HG03064 (cell line): Measurements from ENCODE around the gene PRG2.
A peak's percentile ranks its signal among the peaks of the same experiment; 100 is the strongest.
"Not testable (repeated sequence)": the region's sequence is repeated elsewhere in the genome, so short reads cannot be mapped to it uniquely, and the experiment has no call there.

Experiments
- ATAC-seq: cut with Tn5 transposase; IDR thresholded peaks from one replicate; pipeline ENCODE4 v1.9.1; 2021; ENCODE audit warnings: low read depth; ENCODE audit not compliant: unreplicated experiment

PRG2 gene

DNA sequence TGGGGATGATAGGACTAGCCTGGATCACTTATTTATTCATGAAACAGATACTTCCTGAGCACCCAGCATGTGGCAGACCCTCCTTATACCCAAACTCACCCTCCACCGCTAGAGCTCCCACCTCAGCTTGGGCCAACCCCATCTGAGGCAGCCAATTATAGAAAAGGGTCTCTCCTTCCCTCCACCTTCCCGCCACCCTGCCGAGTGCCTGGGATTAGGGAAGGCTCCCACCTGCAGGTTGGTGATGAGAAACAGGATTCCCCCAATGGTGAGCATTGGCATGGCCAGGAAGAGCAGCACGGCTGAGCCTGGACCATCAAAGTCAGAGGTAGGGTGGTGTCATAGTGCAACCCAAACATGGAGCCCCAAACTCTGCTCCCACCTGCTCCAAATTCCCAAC is 30.6 kb upstream of the PRG2 start:
- no peak for ATAC-seq

DNA sequence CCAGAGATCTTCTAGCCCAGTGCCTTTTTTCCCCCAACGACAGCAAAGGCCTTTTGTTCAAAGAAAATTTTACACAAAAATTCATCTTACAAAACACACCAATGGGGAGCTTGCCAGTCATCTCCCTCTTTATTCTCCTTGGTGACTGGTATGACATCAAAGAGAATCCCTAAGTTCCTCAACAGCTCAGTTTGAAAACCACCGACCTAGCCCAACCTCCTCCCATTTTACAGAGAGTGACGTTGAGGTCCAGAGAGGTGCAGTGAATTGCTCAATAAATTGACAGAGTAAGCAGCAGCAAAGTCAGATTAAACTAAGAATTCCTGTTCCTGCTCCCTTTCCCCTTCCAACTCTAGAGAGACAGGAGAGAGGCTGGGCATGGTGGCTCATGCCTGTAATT is 28.7 kb upstream of the PRG2 start:
- no peak for ATAC-seq

DNA sequence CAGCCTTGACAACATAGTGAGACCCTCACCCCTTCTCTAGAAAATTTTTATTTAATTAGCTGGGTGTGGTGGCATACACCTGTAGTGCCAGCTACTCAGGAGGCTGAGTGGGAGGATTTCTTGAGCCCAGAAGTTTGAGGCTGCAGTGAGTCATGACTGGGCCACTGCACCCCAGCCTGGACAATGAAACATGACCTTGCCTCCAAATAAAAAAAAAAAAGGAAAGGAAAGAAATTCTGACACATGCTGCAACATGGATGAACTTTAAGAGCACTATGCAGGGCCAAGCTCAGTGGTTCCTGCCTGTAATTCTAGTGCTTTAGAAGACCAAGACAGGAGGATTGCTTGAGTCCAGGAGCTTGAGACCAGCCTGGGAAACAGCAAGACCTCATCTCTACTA is 27.7 kb upstream of the PRG2 start:
- no peak for ATAC-seq

DNA sequence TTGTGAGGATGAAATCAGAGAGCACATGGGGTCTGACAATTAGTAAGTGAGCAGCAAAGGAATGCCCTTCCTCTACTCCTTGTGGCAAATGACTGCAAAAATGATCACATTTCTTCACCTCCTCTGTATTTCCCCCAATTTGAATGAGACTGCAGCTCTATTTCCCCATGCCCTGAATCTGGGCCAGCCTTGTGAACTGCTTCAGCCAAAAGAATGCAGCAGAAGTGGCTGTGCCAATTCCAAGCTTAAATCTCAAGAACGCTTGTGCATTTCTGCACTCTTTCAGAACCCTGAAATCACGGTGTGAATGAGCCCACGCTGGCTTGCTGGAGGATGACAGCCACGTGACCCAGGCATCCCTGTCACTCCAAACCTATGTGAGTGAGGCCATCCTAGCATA is 26.6 kb upstream of the PRG2 start:
- ATAC-seq: no peak

DNA sequence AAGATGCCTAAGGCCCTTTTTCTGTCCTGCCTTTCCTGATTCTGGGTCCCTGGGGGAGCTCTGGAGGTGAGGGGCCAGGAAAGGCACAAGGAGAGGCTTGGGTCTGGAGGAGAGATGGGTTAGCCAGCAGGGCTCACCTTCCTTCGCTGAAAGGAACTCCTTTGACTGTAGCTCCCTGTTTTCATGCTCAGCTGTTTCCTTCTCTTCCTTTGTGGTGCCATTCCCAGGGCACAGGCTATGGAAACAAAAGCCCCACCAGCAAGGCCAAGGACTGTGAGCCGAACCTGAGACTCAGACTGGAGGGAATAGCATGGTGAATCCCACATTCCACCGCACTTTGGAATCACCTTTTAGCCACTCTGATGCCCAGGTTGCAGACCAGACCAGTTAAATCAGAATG is 26.0 kb upstream of the PRG2 start:
- ATAC-seq: no peak

DNA sequence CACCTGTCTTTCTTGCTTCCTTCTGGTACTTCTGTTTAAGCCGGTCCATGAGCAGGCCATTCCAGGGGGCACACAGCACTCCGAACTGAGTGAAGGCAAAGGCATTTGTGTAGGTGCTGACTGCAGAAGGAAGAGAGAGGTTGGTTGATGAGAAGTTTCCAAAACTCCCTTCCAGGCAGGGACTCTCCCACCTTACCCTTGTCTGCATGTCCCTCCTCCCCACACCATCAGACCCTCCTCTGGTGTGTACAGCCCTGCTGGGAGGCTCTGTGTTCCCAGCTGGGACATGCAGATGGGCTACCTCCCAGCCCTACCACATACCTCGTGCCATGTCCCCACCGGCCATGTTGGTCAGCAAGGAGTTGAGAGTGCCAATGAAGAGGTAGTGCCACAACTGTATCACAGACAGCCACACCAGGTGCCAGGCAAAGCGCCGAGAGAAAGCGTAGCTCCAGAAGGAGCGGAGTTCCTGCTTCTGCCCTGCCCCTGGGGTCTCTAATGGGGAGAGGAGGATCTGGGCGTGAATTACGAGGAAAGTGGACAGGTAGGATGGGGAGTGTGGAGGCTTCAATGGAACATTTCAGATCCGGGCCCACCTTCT is 24.3 kb upstream of the PRG2 start:
- ATAC-seq: no peak

DNA sequence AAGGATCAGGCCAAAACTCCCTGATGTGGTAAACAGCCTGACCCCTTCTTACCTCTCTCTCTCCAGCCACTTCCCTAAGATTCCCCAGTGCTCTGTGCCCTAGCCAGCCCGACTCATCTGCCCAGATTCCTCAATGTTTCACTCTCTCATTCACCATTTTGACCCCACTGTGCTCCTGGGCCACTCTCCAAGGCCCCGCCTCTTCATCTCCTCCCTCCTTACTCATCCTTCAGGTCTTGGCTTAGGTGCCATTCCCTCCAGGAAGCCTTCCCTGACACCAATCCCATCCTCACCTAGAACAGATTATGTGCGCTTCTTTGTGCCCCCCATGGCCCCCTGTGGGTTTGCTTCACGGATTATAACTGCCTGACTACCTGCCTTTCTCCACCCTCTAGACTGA is 23.2 kb upstream of the PRG2 start:
- ATAC-seq: no peak

DNA sequence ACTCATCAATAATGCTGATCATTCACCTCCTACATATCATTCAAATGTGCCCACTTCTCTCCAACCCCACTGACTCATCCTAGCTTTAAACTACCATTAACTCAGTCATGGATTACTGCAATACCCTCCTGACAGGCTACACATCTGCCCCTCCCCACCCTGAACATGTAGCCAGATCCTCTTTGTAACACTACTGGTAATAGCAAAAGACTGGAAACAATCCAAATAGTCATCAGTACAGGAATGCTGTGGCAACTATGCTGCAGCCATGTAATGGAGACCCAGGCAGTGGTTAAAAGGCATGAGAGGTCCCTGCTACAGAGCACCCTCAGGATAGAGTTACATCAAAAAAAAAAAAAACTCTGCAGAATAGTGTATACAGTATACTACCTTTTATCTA is 19.8 kb upstream of the PRG2 start:
- ATAC-seq: no peak

DNA sequence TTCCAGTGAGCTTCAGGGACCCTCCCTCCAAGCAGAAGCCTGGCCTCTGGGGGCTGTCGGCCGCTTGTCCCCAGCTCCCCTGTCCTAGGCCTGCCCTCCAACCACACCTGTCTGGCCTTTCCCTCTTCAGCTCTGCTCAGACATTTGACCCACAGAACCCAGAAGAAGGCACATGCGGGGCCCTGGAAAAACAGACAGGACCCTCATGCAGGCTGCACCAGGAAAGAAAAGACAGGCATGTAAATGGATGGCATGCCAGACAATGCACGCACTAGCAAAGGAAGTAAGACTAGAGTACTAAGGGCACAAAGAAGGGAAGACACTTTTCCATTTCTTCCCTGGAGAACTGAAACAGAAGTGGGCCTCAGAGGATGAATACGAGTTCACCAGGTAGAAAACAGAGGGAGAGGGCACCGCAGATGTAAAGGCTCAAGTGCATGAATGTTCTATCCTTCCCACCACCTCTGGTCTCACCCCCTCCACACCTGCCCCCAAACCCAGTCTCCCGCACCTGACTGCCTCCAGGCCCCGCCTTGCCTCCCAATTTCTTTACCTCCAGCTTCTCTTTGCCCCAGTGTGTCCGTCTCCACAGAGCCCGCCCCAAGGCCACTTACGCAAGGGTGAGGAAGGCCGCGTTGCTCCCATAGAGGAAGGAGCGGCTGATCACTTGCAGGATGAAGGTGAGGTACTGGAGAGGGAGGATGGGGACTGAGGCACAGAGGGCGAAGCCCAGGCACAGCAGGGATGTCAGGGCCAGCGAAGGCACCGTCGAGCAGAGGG is 19.1 kb upstream of the PRG2 start:
- no peak for ATAC-seq

DNA sequence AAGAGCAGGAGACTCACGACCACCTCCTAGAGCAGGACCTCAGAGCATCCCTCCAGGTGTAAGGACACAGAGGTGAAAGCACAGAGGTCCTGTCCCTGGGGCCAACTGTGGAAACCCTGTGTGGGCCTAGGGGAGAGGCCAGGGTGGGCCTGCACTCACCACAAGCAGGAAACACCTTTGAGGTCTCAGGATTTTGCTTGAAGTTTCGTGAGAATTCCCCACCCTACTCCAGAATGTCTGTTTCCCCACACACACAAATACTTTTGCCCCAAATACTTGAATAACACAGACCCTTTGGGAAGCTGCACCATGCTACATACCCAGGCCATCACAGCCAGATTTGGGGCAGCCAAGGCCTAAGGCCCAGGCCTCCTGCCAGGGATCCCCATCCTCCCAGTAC is 18.3 kb upstream of the PRG2 start:
- no peak for ATAC-seq

DNA sequence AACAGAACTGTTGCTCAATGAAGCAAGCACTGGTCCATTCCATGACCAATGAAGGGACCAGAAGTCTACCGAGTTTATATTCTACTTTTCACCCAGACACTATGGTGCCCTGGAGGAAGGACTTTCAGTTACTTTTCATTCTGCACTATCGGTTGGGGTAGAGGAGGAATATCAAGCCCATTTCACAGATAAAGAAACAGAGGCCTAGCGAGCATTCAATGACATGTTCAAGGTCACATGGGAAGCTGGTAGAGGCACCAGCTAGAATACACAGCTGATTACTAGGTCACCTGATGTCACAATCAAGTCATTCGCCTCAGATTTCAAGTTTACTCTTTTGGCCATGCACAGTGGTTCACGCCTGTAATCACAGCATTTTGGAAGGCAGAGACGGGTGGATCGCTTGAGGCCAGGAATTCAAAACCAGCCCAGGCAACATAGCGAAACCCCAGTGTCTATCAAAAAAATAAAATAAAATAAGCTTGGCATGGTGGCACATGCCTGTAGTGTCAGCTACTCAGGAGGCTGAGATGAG is 17.6 kb upstream of the PRG2 start:
- no peak for ATAC-seq

DNA sequence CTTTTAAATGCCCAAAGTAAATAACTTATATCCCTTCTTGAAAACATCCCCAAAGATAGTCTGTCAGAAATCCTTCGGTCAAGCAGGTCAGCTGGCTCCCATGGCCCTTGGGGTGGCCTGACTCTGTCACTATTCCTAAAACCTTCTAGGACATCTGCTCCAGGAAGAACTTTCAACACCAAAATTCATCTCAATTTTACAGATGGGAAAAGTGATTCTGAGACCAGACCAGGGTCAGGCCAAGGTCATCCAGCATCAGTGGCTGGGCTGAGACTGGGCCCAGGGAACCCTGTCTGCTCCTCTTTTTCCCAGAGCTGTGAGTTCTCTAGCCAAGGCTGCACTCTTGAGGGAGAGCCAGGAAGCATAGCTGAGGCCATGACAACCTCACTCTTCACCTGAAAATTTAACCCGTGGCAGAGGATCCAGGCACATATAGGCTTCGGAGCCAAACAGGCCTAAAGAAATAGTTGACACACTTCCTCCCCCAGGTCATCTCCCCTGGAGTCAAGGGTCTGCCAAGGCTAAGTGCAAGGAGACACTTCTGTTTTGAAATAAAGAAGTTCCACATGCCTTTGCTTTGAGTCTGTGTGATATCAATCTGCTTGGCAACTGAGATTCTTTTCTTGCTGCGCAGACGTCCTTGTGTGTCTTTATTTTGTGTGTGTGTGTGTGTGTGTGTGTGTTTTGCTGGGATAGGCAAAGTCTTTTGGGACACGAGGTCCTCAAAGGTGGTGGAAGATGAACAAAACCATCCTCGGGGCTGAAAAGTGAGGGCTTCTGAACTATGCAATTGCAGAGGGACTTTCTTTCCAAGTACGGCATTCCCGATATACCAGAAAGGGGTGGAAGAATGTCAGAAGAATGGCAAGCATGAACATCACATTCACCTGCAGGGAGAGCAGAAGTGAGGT is 16.8 kb upstream of the PRG2 start:
- no peak for ATAC-seq

DNA sequence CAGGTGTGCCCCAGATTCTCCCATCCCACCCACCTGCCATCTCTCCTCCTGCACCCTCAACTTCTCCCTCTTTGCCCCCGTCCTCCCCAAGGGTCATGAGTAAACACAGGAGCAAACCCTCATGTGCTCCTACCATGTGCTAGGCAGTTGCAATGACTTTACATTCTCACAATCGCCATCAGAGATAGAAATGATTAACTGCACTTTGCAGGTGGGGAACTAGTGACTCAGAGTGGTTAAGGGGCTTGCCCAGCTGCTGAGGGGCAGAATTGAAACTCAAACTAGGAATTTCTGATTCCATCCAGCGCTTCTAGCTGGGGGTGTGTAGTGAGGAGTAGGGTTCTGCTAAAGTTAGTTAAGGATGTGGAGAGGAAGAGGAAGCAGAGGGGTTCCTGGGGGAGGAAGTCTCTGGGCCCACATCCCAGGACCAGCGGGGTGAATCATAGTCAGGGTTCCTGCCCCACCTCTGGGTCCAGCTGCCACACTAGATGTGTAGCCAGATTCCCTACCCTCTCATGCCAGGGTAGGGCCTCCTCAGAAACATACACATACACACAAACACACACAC is 16.0 kb upstream of the PRG2 start:
- ATAC-seq: peak; percentile 83

DNA sequence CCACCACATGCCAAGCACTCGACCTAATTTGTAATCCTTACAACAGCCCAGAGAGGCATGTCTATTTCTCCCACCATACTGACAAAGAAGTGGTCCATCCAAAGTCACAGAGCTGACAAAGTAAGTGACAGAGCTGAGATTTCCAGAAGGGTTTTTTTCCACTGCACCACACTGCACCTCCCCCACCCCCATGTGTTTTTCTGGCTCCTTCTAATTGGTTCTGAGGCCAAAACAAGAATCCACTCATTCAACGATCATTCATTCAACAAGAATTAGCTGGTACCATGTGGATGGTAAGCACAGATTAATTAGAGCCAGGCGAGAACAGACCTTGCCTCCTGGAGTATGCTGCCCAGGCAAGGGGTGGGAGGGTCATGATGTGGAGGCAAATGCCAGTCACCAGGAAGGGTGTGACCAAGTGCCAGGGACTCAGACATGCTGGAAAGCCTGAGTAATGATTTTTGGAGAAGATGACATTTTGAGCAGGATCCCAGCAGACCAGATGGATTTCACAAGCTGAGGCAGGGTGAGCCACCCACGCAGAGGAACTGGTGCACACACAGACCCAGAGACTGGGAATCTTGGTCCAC is 14.9 kb upstream of the PRG2 start:
- ATAC-seq: no peak

DNA sequence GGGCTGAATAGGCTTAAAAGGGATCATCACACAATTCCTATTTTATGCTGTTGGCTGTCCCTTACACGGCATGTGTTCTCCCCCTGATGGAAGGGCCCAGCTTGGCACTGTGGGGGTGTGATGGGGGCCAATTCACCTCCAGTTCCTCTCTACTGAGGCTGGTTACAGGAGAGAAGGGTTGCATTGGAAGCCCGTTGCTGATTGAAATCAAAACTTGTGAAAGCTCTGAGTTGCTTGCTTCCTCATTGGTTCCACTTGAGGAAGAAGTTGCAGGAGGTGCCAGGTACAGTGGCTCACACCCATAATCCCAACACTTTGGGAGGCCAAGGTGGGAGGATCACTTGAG is 13.3 kb upstream of the PRG2 start:
- ATAC-seq: no peak

DNA sequence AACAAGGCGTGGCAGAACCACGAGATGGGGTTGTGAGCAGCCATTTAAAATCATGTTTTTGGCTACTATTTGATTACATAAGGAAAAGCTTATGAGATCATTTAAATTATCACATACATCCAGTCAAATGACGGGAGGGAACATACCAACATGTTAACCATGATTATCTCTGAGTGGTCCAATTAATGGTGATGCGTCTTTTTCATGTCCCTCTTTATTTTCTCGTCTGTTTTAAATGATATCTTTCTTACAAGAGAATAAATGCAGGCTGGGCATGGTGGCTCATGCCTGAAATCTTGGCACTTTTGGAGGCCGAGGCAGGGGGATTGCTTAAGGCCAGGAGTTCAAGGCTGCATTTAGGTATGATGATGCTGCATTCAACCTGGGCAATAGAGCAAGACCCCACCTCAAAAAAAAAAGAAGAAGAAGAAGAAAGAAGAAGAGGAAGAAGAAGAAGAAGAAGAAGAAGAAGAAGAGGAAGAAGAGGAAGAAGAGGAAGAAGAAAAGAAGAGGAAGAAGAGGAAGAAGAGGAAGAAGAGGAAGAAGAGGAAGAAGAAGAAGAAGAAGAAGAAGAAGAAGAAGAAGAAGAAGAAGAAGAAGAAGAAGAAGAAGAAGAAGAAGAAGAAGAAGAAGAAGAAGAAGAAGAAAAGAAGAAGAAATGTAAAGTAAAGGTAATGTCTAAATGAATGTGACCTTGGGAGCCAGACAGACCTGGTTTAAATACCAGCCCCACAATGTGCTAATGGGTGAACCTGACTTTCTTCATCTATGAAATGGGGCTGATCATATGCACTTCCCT is 12.8 kb upstream of the PRG2 start:
- not testable (repeated sequence) for ATAC-seq

DNA sequence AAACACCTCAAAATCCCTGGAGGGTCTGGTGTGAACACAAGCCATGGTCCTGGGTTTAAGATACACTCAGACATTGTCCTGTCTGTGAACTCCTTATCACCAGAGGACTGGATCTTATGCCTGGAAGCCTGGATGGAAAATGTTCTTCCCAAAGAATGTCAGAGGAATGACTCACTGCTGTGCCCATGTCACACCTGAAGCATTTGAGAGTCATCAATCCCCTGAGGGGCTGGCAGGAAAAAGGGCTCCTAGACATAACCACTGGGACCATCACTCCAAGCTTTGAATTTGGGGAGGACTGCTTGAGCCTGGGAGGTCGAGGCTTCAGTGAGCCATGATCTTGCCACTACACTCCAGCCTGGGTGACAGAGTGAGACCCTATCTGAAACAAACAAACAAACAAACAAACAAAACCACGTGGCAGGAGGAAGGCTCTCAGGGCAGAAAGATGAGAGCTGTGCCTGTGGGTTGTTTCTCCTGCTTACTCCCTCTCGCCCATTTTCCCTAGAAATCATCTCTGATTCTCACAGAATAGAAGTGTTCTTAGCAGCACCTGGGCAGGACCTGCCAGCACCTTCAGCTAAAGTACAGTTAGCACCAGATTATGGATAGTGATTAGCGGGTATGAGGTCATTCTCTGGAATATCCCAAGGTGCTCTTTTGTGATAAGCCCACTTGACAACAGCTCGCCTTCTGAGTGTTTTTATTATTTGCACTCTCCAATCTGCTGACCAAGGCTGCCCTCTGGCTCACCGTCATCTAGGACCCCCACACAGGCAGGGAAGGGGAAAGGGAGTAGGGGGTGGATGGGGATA is 11.9 kb upstream of the PRG2 start:
- ATAC-seq: no peak

DNA sequence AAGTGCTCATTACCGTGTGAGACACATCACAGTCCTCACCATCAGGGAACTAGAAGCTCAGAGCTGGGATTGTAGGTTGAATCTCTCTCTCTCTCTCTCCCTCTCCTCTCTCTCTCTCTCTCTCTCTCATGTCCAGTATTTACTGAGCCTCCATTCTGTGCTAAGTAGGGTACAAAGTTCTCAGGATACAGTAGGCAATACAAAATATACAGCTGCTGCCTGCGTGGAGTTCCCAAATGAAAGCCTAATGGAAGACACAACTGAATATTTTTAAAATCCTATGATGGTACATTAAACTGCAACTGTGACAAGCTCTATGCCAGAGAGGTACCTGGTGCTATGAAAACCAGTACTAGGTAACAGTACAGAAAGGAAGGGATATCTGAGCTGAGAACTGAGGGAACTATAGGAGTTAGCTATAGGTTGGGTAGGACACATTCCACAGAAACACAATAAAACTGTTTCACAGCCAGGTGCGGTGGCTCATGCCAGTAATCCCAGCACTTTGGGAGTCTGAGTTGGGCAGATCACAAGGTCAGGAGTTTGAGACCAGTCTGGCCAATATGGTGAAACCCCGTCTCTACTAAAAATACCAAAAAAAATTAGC is 9.6 kb upstream of the PRG2 start:
- no peak for ATAC-seq

DNA sequence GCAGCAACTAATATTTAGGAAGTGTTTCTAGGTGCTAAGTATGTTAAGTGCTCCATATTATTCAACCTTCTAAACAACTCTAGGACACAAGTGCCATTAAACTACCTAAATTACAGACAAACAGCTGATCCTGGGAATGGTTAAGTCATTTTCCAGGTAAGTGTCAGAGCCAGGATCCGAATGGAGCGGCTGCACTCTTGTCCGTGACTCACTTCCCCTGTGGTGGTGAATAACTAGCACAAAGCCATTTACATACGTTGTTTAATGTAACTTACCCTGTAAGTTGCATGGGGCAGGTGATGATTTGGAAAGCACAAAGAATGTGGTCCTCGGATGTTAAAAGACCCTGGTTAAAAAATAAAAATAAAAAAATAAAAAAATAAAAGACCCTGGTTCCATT is 8.8 kb upstream of the PRG2 start:
- no peak for ATAC-seq
